OCI-LY7 (cell line): ENCODE results near the gene TMEM218.
"Not testable (repeated sequence)": the region's sequence is repeated elsewhere in the genome, so short reads cannot be mapped to it uniquely, and the experiment has no call there.

Experiments
- EZH2phosphoT487 ChIP-seq: fragments of 200-600 bp; sonication (generic); IDR thresholded peaks from 2 replicates; pipeline ENCODE4 v1.6.1; 2018; ENCODE audit warnings: low read depth, borderline replicate concordance, mild to moderate bottlenecking, mixed run types, antibody characterized with exemption, low read length, moderate library complexity, mixed read lengths
- TF ChIP-seq, protein P1 (sequence below): fragments of 200-600 bp; sonication (generic); conservative IDR thresholded peaks from 2 replicates; pipeline ENCODE4 v1.5.1; 2014; ENCODE audit warnings: mild to moderate bottlenecking, antibody characterized with exemption, low read length, moderate library complexity, mixed read lengths

DNA sequence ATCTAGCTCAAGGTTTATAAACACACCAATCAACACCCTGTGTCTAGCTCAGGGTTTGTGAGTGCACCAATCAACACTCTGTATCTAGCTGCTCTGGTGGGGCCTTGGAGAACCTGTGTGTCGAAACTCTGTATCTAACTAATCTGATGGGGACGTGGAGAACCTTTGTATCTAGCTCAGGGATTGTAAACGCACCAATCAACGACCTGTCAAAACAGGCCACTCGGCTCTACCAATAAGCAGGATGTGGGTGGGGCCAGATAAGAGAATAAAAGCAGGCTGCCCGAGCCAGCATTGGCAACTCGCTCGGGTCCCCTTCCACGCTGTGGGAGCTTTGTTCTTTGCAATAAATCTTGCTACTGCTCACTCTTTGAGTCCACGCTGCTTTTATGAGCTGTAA lies 21.3 kb downstream of the TMEM218 start:
- TF ChIP-seq, protein P1, sequence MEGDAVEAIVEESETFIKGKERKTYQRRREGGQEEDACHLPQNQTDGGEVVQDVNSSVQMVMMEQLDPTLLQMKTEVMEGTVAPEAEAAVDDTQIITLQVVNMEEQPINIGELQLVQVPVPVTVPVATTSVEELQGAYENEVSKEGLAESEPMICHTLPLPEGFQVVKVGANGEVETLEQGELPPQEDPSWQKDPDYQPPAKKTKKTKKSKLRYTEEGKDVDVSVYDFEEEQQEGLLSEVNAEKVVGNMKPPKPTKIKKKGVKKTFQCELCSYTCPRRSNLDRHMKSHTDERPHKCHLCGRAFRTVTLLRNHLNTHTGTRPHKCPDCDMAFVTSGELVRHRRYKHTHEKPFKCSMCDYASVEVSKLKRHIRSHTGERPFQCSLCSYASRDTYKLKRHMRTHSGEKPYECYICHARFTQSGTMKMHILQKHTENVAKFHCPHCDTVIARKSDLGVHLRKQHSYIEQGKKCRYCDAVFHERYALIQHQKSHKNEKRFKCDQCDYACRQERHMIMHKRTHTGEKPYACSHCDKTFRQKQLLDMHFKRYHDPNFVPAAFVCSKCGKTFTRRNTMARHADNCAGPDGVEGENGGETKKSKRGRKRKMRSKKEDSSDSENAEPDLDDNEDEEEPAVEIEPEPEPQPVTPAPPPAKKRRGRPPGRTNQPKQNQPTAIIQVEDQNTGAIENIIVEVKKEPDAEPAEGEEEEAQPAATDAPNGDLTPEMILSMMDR: not testable (repeated sequence)
- TF ChIP-seq EZH2phosphoT487: not testable (repeated sequence)
